Putamen (tissue), 1 donor: ENCODE data around the gene AP3D1.

Experiments
- DNase-seq: peaks from one replicate; pipeline ENCODE4 v3.0.0-alpha.2; 2016; ENCODE audit warnings: low spot score

The AP3D1 gene

DNA sequence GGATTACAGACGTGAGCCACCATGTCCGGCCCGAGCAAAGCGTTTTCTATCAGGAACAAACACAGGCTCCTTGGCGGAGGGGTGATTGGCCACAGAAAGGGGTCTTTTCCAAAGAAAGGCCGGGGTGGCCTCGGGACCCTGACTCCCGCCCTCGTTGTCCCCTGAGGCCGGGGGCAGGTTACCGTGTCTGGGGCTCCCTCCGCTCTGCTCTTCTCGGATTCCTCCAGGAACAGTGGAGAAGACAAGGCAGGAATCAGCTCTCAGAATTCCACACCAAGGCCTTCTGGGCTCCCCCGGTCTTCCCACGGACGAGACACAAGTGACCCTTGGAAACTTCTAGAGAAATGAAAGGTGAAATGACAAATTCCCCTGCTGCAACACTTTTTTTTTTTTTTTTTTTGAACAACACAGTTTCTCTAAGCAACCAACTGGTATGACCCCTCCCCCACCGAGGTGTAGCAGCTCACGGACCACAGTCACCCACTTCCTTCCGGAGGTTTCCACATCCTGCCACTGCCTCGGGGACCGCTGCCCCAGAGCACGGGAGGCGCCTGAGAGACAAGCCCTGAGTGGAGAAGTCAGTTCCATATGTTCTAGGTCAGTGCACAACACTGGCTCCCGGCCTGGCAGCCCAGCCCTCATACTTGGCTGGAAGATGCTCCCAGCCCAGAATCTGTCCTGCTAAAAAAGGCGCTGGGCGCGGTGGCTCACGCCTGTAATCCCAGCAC is 66.2 kb downstream of the AP3D1 start:
- DNase-seq, result no peak

- no peak for DNase-seq
These were observed 68.1 kb downstream of the AP3D1 start for GRCh38 chr19:2083174-2083854.

GRCh38 chr19:2081873-2082810 is 69.2 kb downstream of the AP3D1 start:
- DNase-seq, result no peak

- no peak for DNase-seq
These were observed 70.9 kb downstream of the AP3D1 start for GRCh38 chr19:2080336-2080988.

DNA sequence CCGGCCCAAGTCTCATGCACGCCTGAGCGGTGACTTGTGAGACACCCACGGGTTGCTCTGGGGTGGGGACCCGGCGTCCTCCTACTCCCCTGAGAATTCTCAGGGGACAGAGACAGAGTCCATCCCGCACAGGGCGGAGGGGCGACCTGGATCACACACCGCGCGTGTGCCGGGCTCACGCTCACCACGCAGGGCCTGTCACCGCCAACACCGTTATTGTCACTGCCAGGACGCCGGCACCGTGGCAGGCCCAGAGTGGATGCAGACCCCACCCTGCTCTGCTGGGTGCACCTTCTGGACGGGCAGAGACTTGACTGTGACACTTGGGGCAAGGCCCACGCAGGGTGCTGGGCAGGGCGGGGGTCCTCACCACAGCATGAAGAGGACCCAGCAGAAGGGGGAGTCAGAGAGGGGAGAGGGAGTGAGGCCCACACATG is 71.5 kb downstream of the AP3D1 start:
- DNase-seq, result no peak

GRCh38 chr19:2079076-2079864 is 72.1 kb downstream of the AP3D1 start:
- no peak for DNase-seq

- no peak for DNase-seq
These were observed 73.3 kb downstream of the AP3D1 start for GRCh38 chr19:2077833-2078619.

DNA sequence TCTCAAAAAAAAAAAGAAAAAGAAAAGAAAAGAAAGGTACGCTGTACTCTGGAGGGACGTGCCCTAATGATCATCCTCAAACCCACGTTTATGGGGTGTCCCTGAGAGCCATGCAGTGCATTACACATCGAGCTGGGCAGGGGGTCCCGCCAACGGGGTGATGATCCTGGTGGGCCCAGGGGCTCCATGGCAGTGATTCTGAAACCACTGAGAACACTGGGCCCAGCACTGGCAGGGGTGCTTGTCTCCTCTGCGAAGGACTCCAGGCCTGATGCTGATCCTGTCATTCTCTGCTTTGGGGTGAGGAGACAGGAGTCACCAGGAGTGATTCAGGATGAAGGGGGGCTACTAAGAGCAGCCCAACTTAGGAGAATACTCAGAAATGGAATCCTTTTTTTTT is 74.0 kb downstream of the AP3D1 start:
- DNase-seq, result no peak

- no peak for DNase-seq
These were observed 74.8 kb downstream of the AP3D1 start for GRCh38 chr19:2076526-2076944.

DNA sequence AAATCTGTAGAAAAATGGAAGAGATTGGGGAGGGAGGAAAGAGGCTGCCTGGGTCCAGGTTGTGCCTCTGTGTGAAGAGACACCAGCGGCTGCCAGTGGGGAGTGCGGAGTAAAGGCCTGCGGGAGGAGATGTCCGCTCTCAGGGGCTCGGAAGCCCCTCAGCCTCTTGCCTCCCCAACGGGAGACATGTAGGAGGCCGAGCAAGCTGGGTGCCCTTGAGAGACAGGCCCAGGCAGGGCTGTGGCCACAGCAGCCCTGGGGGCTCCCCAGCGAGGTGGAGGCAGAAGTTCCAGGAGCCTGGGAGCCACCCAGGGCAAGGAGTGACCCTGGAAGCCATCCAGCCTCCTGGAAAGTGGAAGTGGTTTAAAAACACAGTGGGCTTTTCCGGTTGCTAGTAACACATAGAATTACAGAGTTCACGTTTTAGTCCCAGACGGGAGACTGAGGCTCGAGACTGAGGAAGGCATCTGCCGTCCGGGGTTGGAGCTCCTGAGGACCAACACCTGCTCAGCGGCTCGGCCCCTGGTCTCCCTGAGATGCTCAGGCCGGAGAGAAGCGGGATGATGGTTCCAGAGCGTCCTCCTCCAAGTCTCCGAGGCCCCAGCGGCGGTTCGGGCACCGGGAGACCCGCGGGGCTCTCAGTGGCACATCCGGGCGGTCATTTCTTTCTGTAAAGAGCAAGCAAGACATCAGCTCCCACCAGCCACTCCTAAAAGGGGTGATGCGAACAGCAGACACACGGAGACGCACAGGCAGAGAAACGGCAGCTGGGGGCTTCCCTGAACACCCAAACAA is 78.4 kb downstream of the AP3D1 start:
- no peak for DNase-seq

DNA sequence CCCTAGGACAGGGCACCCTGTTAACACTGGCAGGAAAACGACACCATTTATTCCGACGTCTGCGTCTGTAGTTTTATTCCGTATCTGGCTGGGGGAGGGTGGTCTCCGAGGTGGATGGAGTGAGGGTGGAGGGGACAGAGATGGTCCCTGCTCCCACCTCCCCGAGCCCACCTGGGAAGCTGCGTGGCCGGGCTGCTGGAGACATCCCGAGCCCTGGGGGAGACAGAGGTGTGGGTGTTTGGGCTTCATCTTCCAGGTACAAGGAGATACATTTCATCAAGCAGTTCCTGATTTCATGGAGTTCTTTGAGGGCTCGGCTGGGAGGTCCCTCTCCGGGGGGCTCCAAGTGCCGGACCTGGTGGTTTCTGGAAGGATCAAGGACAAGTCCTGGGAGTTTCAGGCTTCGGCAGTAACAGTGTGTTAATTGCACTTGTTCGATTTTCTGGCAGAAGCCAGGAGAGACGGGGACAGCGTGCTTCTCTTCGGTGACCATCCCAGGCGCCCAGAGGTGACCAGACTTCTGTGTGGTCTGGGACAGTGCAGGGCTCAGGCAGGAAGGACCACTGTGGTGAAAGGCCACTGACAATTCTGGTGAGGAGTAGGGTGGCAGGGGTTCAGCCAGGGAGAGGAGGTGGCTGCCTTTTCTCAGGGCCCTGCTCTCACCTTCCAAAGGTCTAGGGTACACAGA is 80.2 kb downstream of the AP3D1 start:
- no peak for DNase-seq

GRCh38 chr19:2070436-2070827 is 80.9 kb downstream of the AP3D1 start:
- no peak for DNase-seq

DNA sequence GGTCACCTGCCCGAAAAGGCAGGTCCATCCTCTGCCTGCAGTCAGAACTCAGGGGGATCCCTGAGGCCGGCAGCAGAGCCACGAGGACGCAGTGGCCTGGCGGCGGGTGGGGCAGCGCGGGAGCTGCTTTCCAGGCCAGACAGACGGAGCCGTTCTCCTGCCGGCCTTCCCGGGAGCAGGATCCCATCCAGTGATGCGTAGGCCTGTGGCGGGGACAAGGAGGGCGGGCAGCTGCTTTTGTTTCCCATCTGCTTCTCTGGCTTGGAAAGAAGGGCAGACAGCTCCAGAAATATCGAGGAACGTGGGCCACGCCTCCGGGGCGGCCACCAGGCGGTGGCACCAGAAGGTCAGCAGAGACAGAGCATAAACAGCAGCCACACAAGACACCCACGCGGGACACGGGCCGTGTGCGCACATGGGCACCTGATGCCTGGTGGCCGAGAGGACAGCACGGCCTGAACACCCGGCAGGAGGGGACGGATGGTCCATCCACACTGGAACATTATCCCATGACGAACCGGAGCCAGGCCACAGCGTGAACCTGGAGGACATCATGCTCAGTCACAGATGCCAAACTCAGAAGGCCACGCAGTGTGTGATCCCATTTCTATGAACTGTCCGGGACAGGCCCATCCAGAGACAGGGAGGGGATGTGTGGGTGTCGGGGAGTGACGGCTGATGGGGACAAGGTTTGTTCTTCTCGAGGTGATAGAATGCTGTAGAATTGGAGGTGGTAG is 86.4 kb downstream of the AP3D1 start:
- no peak for DNase-seq

DNA sequence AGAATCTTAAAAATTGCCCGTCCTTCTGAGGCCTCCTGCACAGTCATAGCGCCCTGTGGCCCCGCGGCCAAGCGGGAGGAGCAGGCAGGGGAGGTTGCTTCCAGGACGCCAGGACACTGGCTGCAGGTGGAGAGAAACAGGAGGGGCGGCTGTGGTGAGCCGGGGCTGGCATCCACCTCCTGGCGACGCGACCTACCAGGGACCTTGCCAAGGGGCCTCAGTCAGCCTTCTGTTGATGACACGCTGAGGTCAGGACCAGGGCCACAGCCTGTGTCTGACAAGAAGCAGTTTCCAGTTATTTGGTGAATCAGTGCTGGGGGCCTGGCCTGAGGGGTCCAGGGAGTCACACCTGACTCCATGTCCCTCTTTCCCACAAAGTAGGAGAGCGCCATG is 87.0 kb downstream of the AP3D1 start:
- DNase-seq, result no peak

DNA sequence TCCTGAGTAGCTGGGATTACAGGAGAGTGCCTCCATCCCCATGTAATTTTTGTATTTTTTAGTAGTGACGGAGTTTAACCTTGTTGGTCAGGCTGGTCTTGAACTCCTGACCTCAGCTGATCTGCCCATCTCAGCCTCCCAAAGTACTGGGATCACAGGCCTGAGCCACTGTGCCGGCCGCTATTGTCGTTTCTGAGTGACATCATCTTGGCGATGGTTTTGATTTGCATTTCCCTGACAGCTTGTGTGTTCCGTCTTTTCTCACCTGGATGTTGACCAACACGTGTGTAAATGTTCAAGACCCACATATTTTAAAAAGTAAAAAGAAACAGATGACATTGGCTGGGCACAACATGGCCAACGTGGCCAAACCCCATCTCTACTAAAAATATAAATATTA is 87.5 kb downstream of the AP3D1 start:
- no peak for DNase-seq

GRCh38 chr19:2062770-2063169 is 88.6 kb downstream of the AP3D1 start:
- no peak for DNase-seq

- DNase-seq, result no peak
These were observed 89.0 kb downstream of the AP3D1 start for GRCh38 chr19:2062389-2062729.
